Smooth muscle cell (in vitro differentiated cells): ENCODE results near the gene HES7. TPM values are rescaled to one million over a fixed set of nuclear protein-coding genes. Genes with fewer than 3 reads are reported as not detected.

Source experiments
- DNase-seq: peaks from one replicate; lab custom pipeline; 2025; ENCODE audit not compliant: unreplicated experiment; lab: John Stamatoyannopoulos, UW
- H2AFZ ChIP-seq: fragments of 200-600 bp; sonication (generic); 2 replicates; pipeline ENCODE4 v1.6.0; 2016; ENCODE audit warnings: antibody characterized with exemption, low read depth, mild to moderate bottlenecking
- H3F3A ChIP-seq: fragments of 200-600 bp; sonication (generic); 2 replicates; pipeline ENCODE4 v1.6.0; 2017; ENCODE audit warnings: antibody characterized with exemption, low read depth
- H3K27ac ChIP-seq: fragments of 200-600 bp; sonication (generic); 2 replicates; pipeline ENCODE4 v1.5.1; 2016; ENCODE audit warnings: low read depth, mild to moderate bottlenecking
- H3K27me3 ChIP-seq: fragments of 200-600 bp; sonication (generic); 2 replicates; pipeline ENCODE4 v1.6.1; 2016; ENCODE audit warnings: low read depth, mild to moderate bottlenecking
- H3K36me3 ChIP-seq: fragments of 200-600 bp; sonication (generic); 2 replicates; pipeline ENCODE4 v1.5.1; 2016; ENCODE audit warnings: low read depth
- H3K4me1 ChIP-seq: fragments of 200-600 bp; sonication (generic); 2 replicates; pipeline ENCODE4 v1.5.1; 2016; ENCODE audit warnings: low read depth
- H3K4me2 ChIP-seq: fragments of 200-600 bp; sonication (generic); 2 replicates; pipeline ENCODE4 v1.6.0; 2016; ENCODE audit warnings: mild to moderate bottlenecking
- H3K4me3 ChIP-seq: fragments of 200-600 bp; sonication (generic); 2 replicates; pipeline ENCODE4 v1.5.1; 2016; ENCODE audit warnings: mild to moderate bottlenecking
- H3K79me2 ChIP-seq: fragments of 200-600 bp; sonication (generic); 2 replicates; pipeline ENCODE4 v1.6.0; 2016; ENCODE audit warnings: low read depth, mild to moderate bottlenecking
- H3K9ac ChIP-seq: fragments of 200-600 bp; sonication (generic); 2 replicates; pipeline ENCODE4 v1.6.0; 2016; ENCODE audit warnings: low read depth
- H3K9me3 ChIP-seq: fragments of 200-600 bp; sonication (generic); replicated peaks from 2 replicates; pipeline ENCODE4 v1.5.1; 2016; ENCODE audit warnings: low read depth
- H4K20me1 ChIP-seq: fragments of 200-600 bp; sonication (generic); 2 replicates; pipeline ENCODE4 v1.6.0; 2016; ENCODE audit warnings: low read depth
- CTCF ChIP-seq: fragments of 200-600 bp; sonication (generic); IDR thresholded peaks from 2 replicates; pipeline ENCODE4 v1.5.1; 2017; ENCODE audit warnings: borderline replicate concordance, mild to moderate bottlenecking, antibody characterized with exemption; ENCODE audit not compliant: insufficient read depth, poor library complexity, severe bottlenecking
- WGBS: methylation state at CpG from one replicate; pipeline ENCODE4 v1.1.7; 2016; ENCODE audit warnings: low lambda C conversion rate; 5-methylcytosine and 5-hydroxymethylcytosine counted together
- polyA plus RNA-seq: library from polyadenylated mRNA; unstranded; fragments of >200 nt; fragmentation: Nextera tagmentation; extraction: Ambion mirVana; gene quantifications from 2 replicates; pipeline ENCODE4 v1.2.1, GENCODE V29; 2016
- total RNA-seq: library from RNA; depleted of rRNA; stranded (reverse); fragments of >200 nt; gene quantifications from 2 replicates; pipeline ENCODE4 v1.2.3, GENCODE V29; 2014

Gene HES7
- total and polyA plus RNA-seq, 2 experiments from 2014 or later: not detected

DNA sequence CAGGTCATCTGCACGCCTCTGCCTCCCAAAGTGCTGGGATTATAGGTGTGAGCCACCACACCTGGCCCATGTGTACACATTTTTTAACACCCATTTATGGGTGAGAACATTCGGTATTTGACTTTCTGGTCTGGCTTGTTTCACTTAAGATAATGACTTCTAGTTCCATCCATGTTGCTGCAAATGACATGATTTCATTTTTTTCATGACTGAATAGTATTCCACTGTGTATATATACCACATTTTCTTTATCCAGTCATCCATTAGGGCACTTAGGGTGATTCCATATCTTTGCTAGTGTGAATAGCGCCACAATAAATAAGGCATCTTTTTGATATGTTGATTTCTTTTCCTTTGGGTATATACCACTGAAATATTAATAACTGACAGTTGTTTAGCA lies 42.0 kb downstream of the HES7 start:
- Histone ChIP-seq H3K4me1 (peaks cover 4% of the 10 kb centered on the region), H3F3A (no peaks in the 10 kb centered on the region), H3K36me3 (no peaks in the 10 kb centered on the region), H3K4me2 (no peak overlapping the region), H3K9ac (no peak overlapping the region), H4K20me1 (no peaks in the 10 kb centered on the region), H3K27me3 (peaks cover 62% of the 10 kb centered on the region), H3K79me2 (no peaks in the 10 kb centered on the region), H3K9me3 (no peaks in the 10 kb centered on the region), H3K4me3 (no peak overlapping the region), H2AFZ (no peak overlapping the region), H3K27ac (no peak overlapping the region)
- DNase-seq: no peak
- WGBS: 87% methylated on average over 3 of the region's 3 CpGs
- TF ChIP-seq CTCF: no peak

- no peak overlapping the region for H3K27ac ChIP-seq
- 70% methylated on average over 17 of the region's 17 CpGs for WGBS
- no peak overlapping the region for H2AFZ ChIP-seq
- no peaks in the 10 kb centered on the region for H3K9me3 ChIP-seq
- no peak for DNase-seq
- H3K4me3 ChIP-seq: no peak overlapping the region
- no peaks in the 10 kb centered on the region for H3K36me3 ChIP-seq
- H3K4me2 ChIP-seq: no peak overlapping the region
- peaks cover 4% of the 10 kb centered on the region for H3K4me1 ChIP-seq
- no peaks in the 10 kb centered on the region for H4K20me1 ChIP-seq
- no peaks in the 10 kb centered on the region for H3F3A ChIP-seq
- H3K79me2 ChIP-seq: no peaks in the 10 kb centered on the region
- no peak for TF ChIP-seq CTCF
- peaks cover 70% of the 10 kb centered on the region for H3K27me3 ChIP-seq
- H3K9ac ChIP-seq: no peak overlapping the region
Measured at GRCh38 chr17:8080799-8081219, 43.1 kb downstream of the HES7 start.

GRCh38 chr17:8080208-8080798 lies 43.6 kb downstream of the HES7 start:
- DNase-seq: no peak
- Histone ChIP-seq H3K79me2 (no peaks in the 10 kb centered on the region), H3K27me3 (peaks cover 71% of the 10 kb centered on the region), H3K9me3 (no peaks in the 10 kb centered on the region), H3K4me2 (peak overlapping the region; percentile 89), H3F3A (no peaks in the 10 kb centered on the region), H3K9ac (no peak overlapping the region), H2AFZ (peak overlapping the region; percentile 88), H3K36me3 (no peaks in the 10 kb centered on the region), H3K4me1 (peaks cover 4% of the 10 kb centered on the region), H4K20me1 (no peaks in the 10 kb centered on the region), H3K27ac (no peak overlapping the region), H3K4me3 (peak overlapping the region; percentile 53)
- 25% methylated on average over 25 of the region's 25 CpGs for WGBS
- TF ChIP-seq CTCF: no peak
